ENCODE measurements around the gene CLPTM1L.

CLPTM1L gene

DNA sequence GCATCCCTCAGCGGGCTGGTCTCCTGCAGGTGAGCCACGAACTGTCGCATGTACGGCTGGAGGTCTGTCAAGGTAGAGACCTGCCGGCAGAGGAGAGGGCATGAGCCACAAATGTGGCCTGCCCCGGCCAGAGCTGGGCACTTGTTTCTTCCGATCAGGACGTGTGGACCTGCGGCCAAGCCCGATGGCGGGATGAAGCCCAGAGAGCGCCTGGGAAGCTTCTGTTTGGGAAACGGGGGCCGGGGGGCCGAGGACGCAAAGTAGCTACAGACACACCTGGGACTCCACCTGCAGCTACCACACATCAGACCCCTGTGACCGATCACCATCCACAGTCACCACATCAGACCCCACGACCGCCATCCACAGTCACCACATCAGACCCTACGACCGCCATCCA, 72.7 kb downstream of the CLPTM1L start:
- FAIRE-seq: no peak

DNA sequence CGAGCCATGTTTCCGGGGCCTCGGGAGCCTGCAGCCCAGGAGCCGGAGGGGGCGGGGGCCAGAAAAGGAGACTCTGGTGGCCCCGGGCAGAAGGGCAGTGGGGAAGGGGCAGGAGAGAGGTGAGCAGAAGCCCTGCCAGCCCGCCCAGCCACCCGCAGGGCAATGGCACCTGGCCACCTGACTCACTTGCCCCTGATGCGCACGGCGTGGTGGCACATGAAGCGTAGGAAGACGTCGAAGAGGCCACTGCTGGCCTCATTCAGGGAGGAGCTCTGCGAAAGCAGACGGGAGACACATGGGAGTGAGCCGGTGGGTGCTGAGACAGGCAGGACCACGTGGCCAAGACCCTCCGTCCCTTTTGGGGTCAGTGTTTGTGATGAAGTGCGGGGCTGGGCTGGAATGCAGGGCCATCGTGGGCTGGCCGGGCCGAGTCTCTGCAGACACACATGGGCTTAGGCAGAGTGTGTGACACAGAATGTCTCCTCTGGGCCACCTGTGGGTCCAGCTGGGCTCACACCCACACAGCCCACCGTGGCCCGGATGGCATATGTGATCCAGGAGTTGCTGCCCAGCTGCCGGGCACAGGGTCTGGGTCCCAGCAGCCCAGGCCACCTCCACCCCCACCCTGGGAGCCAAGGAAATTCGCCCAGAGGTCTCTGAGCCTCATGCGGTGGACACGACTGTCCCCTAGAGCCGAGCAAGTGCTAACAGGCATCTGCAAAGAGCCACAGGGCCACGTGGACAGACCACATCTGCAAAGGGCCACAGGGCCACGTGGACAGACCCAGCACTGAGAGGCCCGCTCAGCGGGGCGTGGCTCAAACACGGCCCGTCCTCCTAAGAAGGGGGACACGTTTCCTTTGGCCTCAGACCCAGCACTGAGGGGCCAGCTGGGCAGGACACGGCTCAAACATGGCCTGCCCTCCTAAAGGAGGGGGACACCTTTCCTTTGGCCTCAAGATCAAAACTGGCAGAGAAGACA, 73.7 kb downstream of the CLPTM1L start:
- no peak for FAIRE-seq

DNA sequence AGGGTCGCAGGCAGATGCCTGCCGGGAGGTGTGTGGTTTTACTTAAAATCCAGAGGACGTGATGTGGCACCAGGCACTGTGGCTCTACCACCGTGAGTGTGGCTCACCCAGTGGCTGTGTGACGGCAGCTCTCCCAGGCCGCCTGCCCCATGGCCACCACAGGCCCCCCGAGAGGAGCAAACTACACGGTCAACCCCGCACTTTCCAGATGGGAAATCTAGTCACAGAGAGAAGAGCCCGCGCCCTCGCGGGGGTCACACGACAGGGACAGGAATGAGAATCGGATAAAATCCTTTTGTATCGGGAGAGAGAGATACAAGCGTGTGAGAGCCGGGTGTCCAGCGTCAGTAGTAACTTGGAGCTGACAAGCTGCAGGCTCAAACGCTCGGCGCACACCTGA, 74.5 kb downstream of the CLPTM1L start:
- FAIRE-seq: no peak

DNA sequence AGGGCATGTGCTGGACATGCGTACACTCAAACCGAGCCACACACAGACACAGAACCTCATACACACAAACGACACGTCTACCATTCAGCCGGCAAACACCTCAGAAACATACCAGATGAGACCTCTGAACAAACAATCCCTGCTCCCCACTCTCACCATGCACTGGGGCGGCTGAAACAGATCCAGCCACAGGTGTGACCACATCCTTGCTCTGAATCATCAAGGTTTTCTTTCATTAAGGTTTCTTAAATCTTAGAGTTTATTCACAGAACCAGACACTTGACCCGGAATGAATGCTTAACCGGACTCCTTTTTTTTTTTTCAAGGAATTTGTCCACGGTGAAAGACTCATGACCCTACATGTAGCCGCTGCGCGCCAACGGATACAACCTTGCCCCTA, 76.2 kb downstream of the CLPTM1L start:
- no peak for FAIRE-seq

DNA sequence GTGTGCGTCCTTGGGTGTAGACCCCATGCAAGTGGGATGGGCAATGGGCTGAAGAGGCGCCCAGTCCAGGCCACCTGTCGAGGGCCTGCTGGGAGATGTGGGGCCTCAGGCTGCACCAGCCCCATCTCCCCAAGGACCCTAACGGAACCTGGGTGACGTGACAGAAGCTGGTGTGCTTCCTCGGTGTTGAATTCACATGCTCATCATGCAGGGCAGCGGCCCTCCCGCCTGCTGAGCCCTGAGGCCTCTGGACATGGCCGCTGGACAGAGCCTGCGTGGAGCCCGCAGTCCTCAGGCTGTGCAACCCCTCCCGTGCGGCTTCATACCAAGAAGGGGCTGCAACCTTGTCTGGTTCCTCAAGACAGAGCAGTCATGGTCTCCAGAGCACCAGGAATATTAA, 76.8 kb downstream of the CLPTM1L start:
- no peak for FAIRE-seq
